GM12891 (cell line): ENCODE data around the gene ZDHHC8. TPM values are rescaled to one million over a fixed set of nuclear protein-coding genes. Genes with fewer than 3 reads are reported as not detected.

Experiments used
- DNase-seq: peaks from one replicate; pipeline ENCODE4 v3.0.0; 2011; ENCODE audit warnings: low spot score; ENCODE audit not compliant: insufficient read length
- FAIRE-seq: peaks from 2 replicates; lab custom pipeline; 2011; peaks lifted over from hg19 to GRCh38; lab: Jason Lieb, UNC
- PAX5 ChIP-seq: IDR thresholded peaks from 2 replicates; pipeline ENCODE4 v1.6.1; 2011; ENCODE audit warnings: low read length, moderate library complexity, mild to moderate bottlenecking; ENCODE audit not compliant: insufficient read depth, severe bottlenecking
- POLR2A ChIP-seq: IDR thresholded peaks from 2 replicates; pipeline ENCODE4 v1.6.1; 2011; ENCODE audit warnings: low read depth, low read length, control low read depth
- POLR2AphosphoS5 ChIP-seq: IDR thresholded peaks from 2 replicates; pipeline ENCODE4 v1.6.1; 2011; ENCODE audit warnings: low read depth, low read length, control low read depth
- POU2F2 ChIP-seq: IDR thresholded peaks from 2 replicates; pipeline ENCODE4 v1.6.1; 2011; ENCODE audit warnings: low read depth, mild to moderate bottlenecking, control low read depth, low read length, moderate library complexity
- SPI1 ChIP-seq: IDR thresholded peaks from 2 replicates; pipeline ENCODE4 v1.6.1; 2011; ENCODE audit warnings: low read depth, low read length, control low read depth
- TAF1 ChIP-seq: IDR thresholded peaks from 2 replicates; pipeline ENCODE4 v1.6.1; 2011; ENCODE audit warnings: low read depth, low read length, control low read depth
- polyA plus RNA-seq: library from polyadenylated mRNA; unstranded; fragments of >200 nt; gene quantifications from one replicate; pipeline ENCODE4 v1.2.1, GENCODE V29; 2012; ENCODE audit warnings: low read depth, missing spikeins, inconsistent platforms; ENCODE audit not compliant: missing spikeins

The ZDHHC8 gene
- 7.3 TPM for polyA plus RNA-seq

GRCh38 chr22:20131597-20131858 is at the start of gene ZDHHC8:
Gene ZDHHC8 (plus strand): TSS chr22:20131804. CDS start chr22:20131948, 144 bp downstream.
- peak; percentile 66 for DNase-seq
- no peak for FAIRE-seq
- TF ChIP-seq PAX5 (no peak), POLR2AphosphoS5 (no peak), TAF1 (no peak), POU2F2 (no peak), SPI1 (no peak), POLR2A (no peak)

- no peak for DNase-seq
- FAIRE-seq = no peak
These were observed 48.3 kb upstream of the ZDHHC8 start for GRCh38 chr22:20083157-20083890.

GRCh38 chr22:20083891-20084546 is 47.6 kb upstream of the ZDHHC8 start:
- FAIRE-seq = peak; percentile 28
- DNase-seq = no peak
- TF ChIP-seq TAF1 (no peak), POLR2AphosphoS5 (no peak), POLR2A (no peak), PAX5 (no peak), POU2F2 (no peak), SPI1 (no peak)

More at GRCh38 chr22:20083157-20083890, 48.3 kb upstream of the ZDHHC8 start:
- TF ChIP-seq POLR2AphosphoS5 (no peak), POU2F2 (no peak), PAX5 (no peak), SPI1 (no peak), POLR2A (no peak), TAF1 (no peak)

- DNase-seq (no peak), FAIRE-seq (peak; percentile 48)
These were observed 46.8 kb upstream of the ZDHHC8 start for GRCh38 chr22:20084547-20085413.

GRCh38 chr22:20085651-20086050 is 46.0 kb upstream of the ZDHHC8 start:
- DNase-seq = no peak
- no peak for FAIRE-seq
- TF ChIP-seq TAF1 = no peak
- TF ChIP-seq POLR2AphosphoS5 = no peak
- no peak for TF ChIP-seq POLR2A
- TF ChIP-seq SPI1 = no peak
- TF ChIP-seq PAX5 = no peak
- no peak for TF ChIP-seq POU2F2

More at GRCh38 chr22:20084547-20085413, 46.8 kb upstream of the ZDHHC8 start:
- TF ChIP-seq POU2F2 (no peak), TAF1 (no peak), SPI1 (no peak), POLR2AphosphoS5 (no peak)

- no peak for FAIRE-seq
These were observed 45.5 kb upstream of the ZDHHC8 start for GRCh38 chr22:20086101-20086599.

GRCh38 chr22:20086763-20087162 is 44.8 kb upstream of the ZDHHC8 start:
- TF ChIP-seq POLR2AphosphoS5 (no peak), TAF1 (no peak), POLR2A (no peak), SPI1 (no peak), POU2F2 (no peak), PAX5 (no peak)
- DNase-seq = no peak
- FAIRE-seq = no peak

More at GRCh38 chr22:20086101-20086599, 45.5 kb upstream of the ZDHHC8 start:
- TF ChIP-seq SPI1 (no peak), POU2F2 (no peak), POLR2AphosphoS5 (no peak), POLR2A (no peak), PAX5 (no peak), TAF1 (no peak)
- no peak for DNase-seq

- TF ChIP-seq SPI1 = no peak
These were observed 44.0 kb upstream of the ZDHHC8 start for GRCh38 chr22:20087319-20088262.

More at GRCh38 chr22:20087319-20088262, 44.0 kb upstream of the ZDHHC8 start:
- DNase-seq = no peak
- FAIRE-seq = no peak
